HepG2 (cell line): ENCODE measurements around the gene LSM12. TPM values are rescaled to one million over a fixed set of nuclear protein-coding genes. Genes with fewer than 3 reads are reported as not detected.
A peak's percentile ranks its signal among the peaks of the same experiment; 100 is the strongest.

Experiments
- ASH2L ChIP-seq: fragments of 300-600, 200-600 bp; sonication (generic); IDR thresholded peaks from 2 replicates; pipeline ENCODE4 v1.7.0; 2017; ENCODE audit warnings: low read depth, mild to moderate bottlenecking, moderate library complexity, mixed read lengths, low read length; ENCODE audit not compliant: insufficient read length
- CSRNP2 ChIP-seq: sonication (generic); formaldehyde crosslinking; conservative IDR thresholded peaks from 2 replicates; pipeline ENCODE4 v1.8.0; 2022; ENCODE audit warnings: low read depth, missing genetic modification reagents
- HNRNPL ChIP-seq: fragments of 200-400 bp; formaldehyde crosslinking; IDR thresholded peaks from 2 replicates; pipeline ENCODE4 v1.6.1; 2017; ENCODE audit warnings: mild to moderate bottlenecking, low read depth, low read length
- HOXA7 ChIP-seq: sonication (generic); formaldehyde crosslinking; IDR thresholded peaks from 2 replicates; pipeline ENCODE4 v1.8.1; 2022; ENCODE audit warnings: mild to moderate bottlenecking, missing genetic modification reagents, moderate library complexity
- IRX3 ChIP-seq: sonication (generic); formaldehyde crosslinking; IDR thresholded peaks from 2 replicates; pipeline ENCODE4 v1.8.1; 2023; ENCODE audit warnings: mild to moderate bottlenecking, low read depth, missing genetic modification reagents, borderline replicate concordance
- ISX ChIP-seq: sonication (generic); formaldehyde crosslinking; conservative IDR thresholded peaks from 2 replicates; pipeline ENCODE4 v1.5.0; 2020; ENCODE audit warnings: missing genetic modification reagents
- KIAA2018 ChIP-seq: sonication (generic); formaldehyde crosslinking; IDR thresholded peaks from 2 replicates; pipeline ENCODE4 v1.5.0; 2020; ENCODE audit warnings: mild to moderate bottlenecking, missing genetic modification reagents, borderline replicate concordance
- MIER2 ChIP-seq: IDR thresholded peaks from 2 replicates; pipeline ENCODE4 v1.6.1; 2016; ENCODE audit warnings: missing biosample characterization, missing genetic modification reagents
- NCOA2 ChIP-seq: sonication (generic); formaldehyde crosslinking; IDR thresholded peaks from 2 replicates; pipeline ENCODE4 v1.8.0; 2022; ENCODE audit warnings: inconsistent platforms
- PLRG1 ChIP-seq: fragments of 450-650 bp; conservative IDR thresholded peaks from 2 replicates; pipeline ENCODE4 v1.6.1; 2016
- SP2 ChIP-seq: sonication (generic); formaldehyde crosslinking; IDR thresholded peaks from 2 replicates; pipeline ENCODE4 v1.5.1; 2020; ENCODE audit warnings: mild to moderate bottlenecking, missing genetic modification reagents
- SP5 ChIP-seq: IDR thresholded peaks from 2 replicates; pipeline ENCODE4 v1.6.1; 2016; ENCODE audit warnings: low read depth, borderline replicate concordance
- ZBTB39 ChIP-seq: sonication (generic); formaldehyde crosslinking; IDR thresholded peaks from 2 replicates; pipeline ENCODE4 v1.5.0; 2020; ENCODE audit warnings: missing genetic modification reagents
- ZNF20 ChIP-seq: sonication (generic); formaldehyde crosslinking; IDR thresholded peaks from 2 replicates; pipeline ENCODE4 v1.4.0; 2020; ENCODE audit warnings: mild to moderate bottlenecking, moderate library complexity, missing genetic modification reagents
- ZNF446 ChIP-seq: sonication (generic); formaldehyde crosslinking; IDR thresholded peaks from 2 replicates; pipeline ENCODE4 v1.5.0; 2020; ENCODE audit warnings: mild to moderate bottlenecking, missing genetic modification reagents
- ZNF616 ChIP-seq: sonication (generic); formaldehyde crosslinking; IDR thresholded peaks from 2 replicates; pipeline ENCODE4 v1.5.0; 2020; ENCODE audit warnings: low read depth, mild to moderate bottlenecking, missing genetic modification reagents
- ZNF619 ChIP-seq: sonication (generic); formaldehyde crosslinking; IDR thresholded peaks from 2 replicates; pipeline ENCODE4 v1.4.0; 2020; ENCODE audit warnings: mild to moderate bottlenecking, missing genetic modification reagents
- ZNF746 ChIP-seq: sonication (generic); formaldehyde crosslinking; IDR thresholded peaks from 2 replicates; pipeline ENCODE4 v1.8.0; 2022; ENCODE audit warnings: mild to moderate bottlenecking, missing genetic modification reagents
- polyA plus RNA-seq, 8 experiments: library from polyadenylated mRNA; depleted of rRNA in 3 of 8; stranded (reverse) in 7 of 8; unstranded in 1 of 8; fragments of >200 nt; fragmentation: Illumina TruSeq in 4 of 8; extraction: Trizol in 4 of 8; gene quantifications; 2 replicates each; pipeline versions ENCODE4 v1.2.1 to v1.2.3, GENCODE V29; 2011 to 2016; ENCODE audit warnings: low read depth in 4 of 8, missing spikeins in 1 of 8, mixed read lengths in 1 of 8; ENCODE audit not compliant: insufficient read depth in 1 of 8
- total RNA-seq, 5 experiments: library from RNA; depleted of rRNA; stranded (reverse); fragments of >200 nt; fragmentation: Illumina TruSeq; extraction: Trizol; gene quantifications; 2 replicates each; pipeline ENCODE4 v1.2.3, GENCODE V29; 2016; ENCODE audit warnings: low read depth in 1 of 5

The LSM12 gene
- total and polyA plus RNA-seq, 2 of the 13 experiments (the other 11 are each of a cell fraction or from before 2014, with no cell fraction given) = 52.8 to 55.7 TPM

GRCh38 chr17:44066204-44066930 is at the start of gene LSM12 (continued):
- TF ChIP-seq IRX3 (CRISPR knock-in tag) (0 out of 2 replicates have a peak, but pooled peaks have one; percentile 32), ZNF619 (CRISPR knock-in tag) (no peak), HNRNPL (no peak), ZNF616 (CRISPR knock-in tag) (no peak), SP5 (CRISPR knock-in tag) (no peak), ZNF20 (CRISPR knock-in tag) (no peak), MIER2 (CRISPR knock-in tag) (0 out of 2 replicates have a peak, but pooled peaks have one; percentile 9), HOXA7 (no peak), CSRNP2 (CRISPR knock-in tag) (no peak; the same call in 1 of the 2 replicates), KIAA2018 (no peak), ZBTB39 (CRISPR knock-in tag) (no peak), ZNF446 (CRISPR knock-in tag) (peak; percentile 69; the same call in 1 of the 2 replicates), ISX (CRISPR knock-in tag) (no peak), NCOA2 (CRISPR knock-in tag) (no peak; the same call in 1 of the 2 replicates), SP2 (CRISPR knock-in tag) (peak; percentile 16; the same call in 1 of the 2 replicates), ZNF746 (CRISPR knock-in tag) (no peak; the same call in 1 of the 2 replicates), PLRG1 (no peak), ASH2L (peak; percentile 91)
